Progenitor cell of endocrine pancreas (in vitro differentiated cells): ENCODE data around the gene ANKFY1. TPM values are rescaled to one million over a fixed set of nuclear protein-coding genes. Genes with fewer than 3 reads are reported as not detected.

Experiments used
- DNase-seq: peaks from one replicate; pipeline ENCODE4 v3.0.0; 2021; ENCODE audit warnings: low spot score; ENCODE audit not compliant: unreplicated experiment
- H3K27ac Mint-ChIP-seq: 2 replicates; pipeline ENCODE4 v1.8.0; 2021; ENCODE audit warnings: mild to moderate bottlenecking, moderate library complexity, mixed read lengths
- H3K27me3 Mint-ChIP-seq: 2 replicates; pipeline ENCODE4 v1.8.0; 2021; ENCODE audit warnings: mixed read lengths
- H3K36me3 Mint-ChIP-seq: 2 replicates; pipeline ENCODE4 v1.8.0; 2022; ENCODE audit warnings: mixed read lengths; ENCODE audit not compliant: insufficient read depth
- H3K4me1 Mint-ChIP-seq: 2 replicates; pipeline ENCODE4 v1.8.0; 2021; ENCODE audit warnings: low read depth, mixed read lengths
- H3K4me3 Mint-ChIP-seq: 2 replicates; pipeline ENCODE4 v1.8.0; 2021; ENCODE audit warnings: low read depth, mild to moderate bottlenecking, moderate library complexity, mixed read lengths
- H3K9me3 Mint-ChIP-seq: 2 replicates; pipeline ENCODE4 v1.8.0; 2021; ENCODE audit warnings: low read depth, mixed read lengths
- CTCF ChIP-seq: fragments of 200-600 bp; sonication (generic); IDR thresholded peaks from one replicate; pipeline ENCODE4 v1.5.0; 2021; ENCODE audit warnings: antibody characterized with exemption, mild to moderate bottlenecking; ENCODE audit not compliant: unreplicated experiment
- total RNA-seq: library from RNA; stranded (reverse); gene quantifications from 2 replicates; pipeline ENCODE4 v1.2.1, GENCODE V29; 2021

ANKFY1 gene
- total RNA-seq, 1 donor from 2014 or later = 59.8 TPM

- H3K36me3 Mint-ChIP-seq = peaks cover 22% of the 10 kb centered on the region
These were observed 7.0 kb upstream of the ANKFY1 start for GRCh38 chr17:4270736-4271135.

GRCh38 chr17:4269915-4270314 is 6.1 kb upstream of the ANKFY1 start:
- H3K4me1 Mint-ChIP-seq = no peaks in the 10 kb centered on the region
- no peak overlapping the region for H3K27ac Mint-ChIP-seq
- no peak for TF ChIP-seq CTCF
- no peak overlapping the region for H3K4me3 Mint-ChIP-seq
- H3K9me3 Mint-ChIP-seq = no peaks in the 10 kb centered on the region
- H3K36me3 Mint-ChIP-seq = peaks cover 21% of the 10 kb centered on the region
- no peaks in the 10 kb centered on the region for H3K27me3 Mint-ChIP-seq
- DNase-seq = no peak

More at GRCh38 chr17:4270736-4271135, 7.0 kb upstream of the ANKFY1 start:
- DNase-seq = no peak
- no peaks in the 10 kb centered on the region for H3K27me3 Mint-ChIP-seq
- H3K4me1 Mint-ChIP-seq = no peaks in the 10 kb centered on the region
- no peaks in the 10 kb centered on the region for H3K9me3 Mint-ChIP-seq
- TF ChIP-seq CTCF = no peak
- H3K27ac Mint-ChIP-seq = no peak overlapping the region
- H3K4me3 Mint-ChIP-seq = no peak overlapping the region

GRCh38 chr17:4267402-4267801 is 3.6 kb upstream of the ANKFY1 start:
- Mint-ChIP-seq H3K36me3 (peaks cover 19% of the 10 kb centered on the region), H3K4me3 (no peak overlapping the region), H3K9me3 (no peaks in the 10 kb centered on the region), H3K27ac (peak overlapping the region; percentile 71), H3K4me1 (peaks cover 14% of the 10 kb centered on the region), H3K27me3 (no peaks in the 10 kb centered on the region)
- no peak for TF ChIP-seq CTCF
- no peak for DNase-seq

GRCh38 chr17:4266550-4266949 is 2.8 kb upstream of the ANKFY1 start:
- no peak for DNase-seq
- Mint-ChIP-seq H3K9me3 (no peaks in the 10 kb centered on the region), H3K4me3 (no peak overlapping the region), H3K4me1 (peaks cover 15% of the 10 kb centered on the region), H3K36me3 (peaks cover 17% of the 10 kb centered on the region), H3K27ac (no peak overlapping the region), H3K27me3 (no peaks in the 10 kb centered on the region)
- TF ChIP-seq CTCF = no peak

DNA sequence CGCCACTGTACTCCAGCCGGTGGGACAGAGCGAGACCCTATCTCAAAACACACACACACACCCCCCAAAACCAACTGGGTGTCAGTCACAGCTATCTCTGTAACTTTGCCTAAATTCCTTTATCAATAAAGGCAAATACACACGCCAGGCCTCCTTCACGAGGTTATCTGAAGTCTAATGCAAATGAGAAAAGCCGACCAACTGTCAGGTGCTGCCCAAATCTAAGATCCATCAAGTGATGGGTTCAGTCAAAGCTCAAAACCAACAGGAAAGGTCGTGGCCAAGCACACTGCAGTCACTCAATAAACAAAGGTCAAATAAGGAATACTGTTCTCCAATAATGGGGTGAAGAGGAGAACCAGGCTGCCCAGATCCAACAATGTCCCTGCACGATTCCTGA is 1.1 kb downstream of the ANKFY1 start:
- Mint-ChIP-seq H3K9me3 (peaks cover 9% of the 10 kb centered on the region), H3K4me3 (peak overlapping the region; percentile 88), H3K27me3 (no peaks in the 10 kb centered on the region), H3K4me1 (peaks cover 15% of the 10 kb centered on the region), H3K27ac (peak overlapping the region; percentile 66), H3K36me3 (peaks cover 24% of the 10 kb centered on the region)
- no peak for TF ChIP-seq CTCF
- DNase-seq = no peak
